ENCODE measurements around the gene RAB3C. TPM values are rescaled to one million over a fixed set of nuclear protein-coding genes. Genes with fewer than 3 reads are reported as not detected.

The RAB3C gene
- total and polyA plus RNA-seq, 2 experiments from 2014 or later, result 15.0 to 30.6 TPM

DNA sequence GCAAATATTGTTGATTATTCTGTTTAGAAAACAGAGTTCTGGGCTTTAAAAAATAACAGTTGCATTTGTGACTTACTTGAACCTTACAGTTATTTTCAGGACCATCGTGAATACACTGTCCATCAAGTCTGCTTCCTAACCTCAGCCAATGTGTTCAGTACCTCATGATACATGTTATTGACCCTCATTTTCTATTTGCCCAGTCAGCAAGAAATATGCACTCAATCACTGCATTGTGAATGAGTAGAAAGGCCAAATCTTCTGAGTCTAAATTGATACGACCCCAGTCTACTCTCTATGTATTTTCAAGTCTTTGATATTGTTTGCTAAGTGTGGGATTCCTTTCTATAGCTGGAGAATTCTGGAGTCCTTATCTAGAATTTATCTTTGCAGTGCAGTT is 156.2 kb downstream of the RAB3C start:
- Mint-ChIP-seq H3K4me3 (no peak overlapping the region), H3K27me3 (ENCODE audit: insufficient read depth, low read depth, poor library complexity) (peaks cover 2% of the 10 kb centered on the region), H3K4me1 (peaks cover 28% of the 10 kb centered on the region), H3K9me3 (no peaks in the 10 kb centered on the region; the same call in 2 of the 3 replicates), H3K36me3 (ENCODE audit: low read depth) (peaks cover 3% of the 10 kb centered on the region; the same call in 2 of the 3 replicates), H3K27ac (no peak overlapping the region)
- Histone ChIP-seq H3K4me3 (no peak overlapping the region), H3K27me3 (ENCODE audit: insufficient read depth) (no peaks in the 10 kb centered on the region), H2AFZ (no peak overlapping the region), H3K36me3 (ENCODE audit: insufficient read depth) (no peaks in the 10 kb centered on the region), H3K9me2 (ENCODE audit: insufficient read depth) (peaks cover 3% of the 10 kb centered on the region), H3F3A (replicated peaks; ENCODE audit: low read depth) (no peaks in the 10 kb centered on the region), H3K4me2 (no peak overlapping the region), H3K4me1 (ENCODE audit: insufficient read depth) (peaks cover 7% of the 10 kb centered on the region), H4K20me1 (replicated peaks; ENCODE audit: insufficient read depth) (no peaks in the 10 kb centered on the region), H3K79me2 (replicated peaks; ENCODE audit: insufficient read depth) (no peaks in the 10 kb centered on the region), H3K27ac (ENCODE audit: low read depth) (no peak overlapping the region)
- ATAC-seq (no peak), DNase-seq (ENCODE audit: low spot score) (no peak)
- TF ChIP-seq JUNB (IDR thresholded peaks at IDR 0.05; ENCODE audit: unreplicated experiment), result no peak
- TF ChIP-seq EZH2 (IDR thresholded peaks at IDR 0.05; ENCODE audit: low read depth, unreplicated experiment), result no peak
- TF ChIP-seq, protein P1, sequence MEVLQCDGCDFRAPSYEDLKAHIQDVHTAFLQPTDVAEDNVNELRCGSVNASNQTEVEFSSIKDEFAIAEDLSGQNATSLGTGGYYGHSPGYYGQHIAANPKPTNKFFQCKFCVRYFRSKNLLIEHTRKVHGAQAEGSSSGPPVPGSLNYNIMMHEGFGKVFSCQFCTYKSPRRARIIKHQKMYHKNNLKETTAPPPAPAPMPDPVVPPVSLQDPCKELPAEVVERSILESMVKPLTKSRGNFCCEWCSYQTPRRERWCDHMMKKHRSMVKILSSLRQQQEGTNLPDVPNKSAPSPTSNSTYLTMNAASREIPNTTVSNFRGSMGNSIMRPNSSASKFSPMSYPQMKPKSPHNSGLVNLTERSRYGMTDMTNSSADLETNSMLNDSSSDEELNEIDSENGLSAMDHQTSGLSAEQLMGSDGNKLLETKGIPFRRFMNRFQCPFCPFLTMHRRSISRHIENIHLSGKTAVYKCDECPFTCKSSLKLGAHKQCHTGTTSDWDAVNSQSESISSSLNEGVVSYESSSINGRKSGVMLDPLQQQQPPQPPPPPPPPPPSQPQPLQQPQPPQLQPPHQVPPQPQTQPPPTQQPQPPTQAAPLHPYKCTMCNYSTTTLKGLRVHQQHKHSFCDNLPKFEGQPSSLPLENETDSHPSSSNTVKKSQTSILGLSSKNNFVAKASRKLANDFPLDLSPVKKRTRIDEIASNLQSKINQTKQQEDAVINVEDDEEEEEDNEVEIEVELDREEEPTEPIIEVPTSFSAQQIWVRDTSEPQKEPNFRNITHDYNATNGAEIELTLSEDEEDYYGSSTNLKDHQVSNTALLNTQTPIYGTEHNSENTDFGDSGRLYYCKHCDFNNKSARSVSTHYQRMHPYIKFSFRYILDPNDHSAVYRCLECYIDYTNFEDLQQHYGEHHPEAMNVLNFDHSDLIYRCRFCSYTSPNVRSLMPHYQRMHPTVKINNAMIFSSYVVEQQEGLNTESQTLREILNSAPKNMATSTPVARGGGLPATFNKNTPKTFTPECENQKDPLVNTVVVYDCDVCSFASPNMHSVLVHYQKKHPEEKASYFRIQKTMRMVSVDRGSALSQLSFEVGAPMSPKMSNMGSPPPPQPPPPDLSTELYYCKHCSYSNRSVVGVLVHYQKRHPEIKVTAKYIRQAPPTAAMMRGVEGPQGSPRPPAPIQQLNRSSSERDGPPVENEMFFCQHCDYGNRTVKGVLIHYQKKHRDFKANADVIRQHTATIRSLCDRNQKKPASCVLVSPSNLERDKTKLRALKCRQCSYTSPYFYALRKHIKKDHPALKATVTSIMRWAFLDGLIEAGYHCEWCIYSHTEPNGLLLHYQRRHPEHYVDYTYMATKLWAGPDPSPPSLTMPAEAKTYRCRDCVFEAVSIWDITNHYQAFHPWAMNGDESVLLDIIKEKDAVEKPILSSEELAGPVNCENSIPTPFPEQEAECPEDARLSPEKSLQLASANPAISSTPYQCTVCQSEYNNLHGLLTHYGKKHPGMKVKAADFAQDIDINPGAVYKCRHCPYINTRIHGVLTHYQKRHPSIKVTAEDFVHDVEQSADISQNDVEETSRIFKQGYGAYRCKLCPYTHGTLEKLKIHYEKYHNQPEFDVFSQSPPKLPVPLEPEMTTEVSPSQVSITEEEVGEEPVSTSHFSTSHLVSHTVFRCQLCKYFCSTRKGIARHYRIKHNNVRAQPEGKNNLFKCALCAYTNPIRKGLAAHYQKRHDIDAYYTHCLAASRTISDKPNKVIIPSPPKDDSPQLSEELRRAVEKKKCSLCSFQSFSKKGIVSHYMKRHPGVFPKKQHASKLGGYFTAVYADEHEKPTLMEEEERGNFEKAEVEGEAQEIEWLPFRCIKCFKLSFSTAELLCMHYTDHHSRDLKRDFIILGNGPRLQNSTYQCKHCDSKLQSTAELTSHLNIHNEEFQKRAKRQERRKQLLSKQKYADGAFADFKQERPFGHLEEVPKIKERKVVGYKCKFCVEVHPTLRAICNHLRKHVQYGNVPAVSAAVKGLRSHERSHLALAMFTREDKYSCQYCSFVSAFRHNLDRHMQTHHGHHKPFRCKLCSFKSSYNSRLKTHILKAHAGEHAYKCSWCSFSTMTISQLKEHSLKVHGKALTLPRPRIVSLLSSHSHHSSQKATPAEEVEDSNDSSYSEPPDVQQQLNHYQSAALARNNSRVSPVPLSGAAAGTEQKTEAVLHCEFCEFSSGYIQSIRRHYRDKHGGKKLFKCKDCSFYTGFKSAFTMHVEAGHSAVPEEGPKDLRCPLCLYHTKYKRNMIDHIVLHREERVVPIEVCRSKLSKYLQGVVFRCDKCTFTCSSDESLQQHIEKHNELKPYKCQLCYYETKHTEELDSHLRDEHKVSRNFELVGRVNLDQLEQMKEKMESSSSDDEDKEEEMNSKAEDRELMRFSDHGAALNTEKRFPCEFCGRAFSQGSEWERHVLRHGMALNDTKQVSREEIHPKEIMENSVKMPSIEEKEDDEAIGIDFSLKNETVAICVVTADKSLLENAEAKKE (CRISPR knock-in tag; IDR thresholded peaks at IDR 0.05), result no peak
- TF ChIP-seq STAT1 (IDR thresholded peaks at IDR 0.05; ENCODE audit: unreplicated experiment), result no peak
- TF ChIP-seq ZNF331 (CRISPR knock-in tag; IDR thresholded peaks at IDR 0.05; ENCODE audit: low read depth), result no peak
- TF ChIP-seq, protein P2, sequence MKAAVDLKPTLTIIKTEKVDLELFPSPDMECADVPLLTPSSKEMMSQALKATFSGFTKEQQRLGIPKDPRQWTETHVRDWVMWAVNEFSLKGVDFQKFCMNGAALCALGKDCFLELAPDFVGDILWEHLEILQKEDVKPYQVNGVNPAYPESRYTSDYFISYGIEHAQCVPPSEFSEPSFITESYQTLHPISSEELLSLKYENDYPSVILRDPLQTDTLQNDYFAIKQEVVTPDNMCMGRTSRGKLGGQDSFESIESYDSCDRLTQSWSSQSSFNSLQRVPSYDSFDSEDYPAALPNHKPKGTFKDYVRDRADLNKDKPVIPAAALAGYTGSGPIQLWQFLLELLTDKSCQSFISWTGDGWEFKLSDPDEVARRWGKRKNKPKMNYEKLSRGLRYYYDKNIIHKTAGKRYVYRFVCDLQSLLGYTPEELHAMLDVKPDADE (IDR thresholded peaks at IDR 0.05), result no peak
- no peak for TF ChIP-seq POLR2AphosphoS5 (IDR thresholded peaks at IDR 0.05; ENCODE audit: low read depth)
- TF ChIP-seq, protein P3, sequence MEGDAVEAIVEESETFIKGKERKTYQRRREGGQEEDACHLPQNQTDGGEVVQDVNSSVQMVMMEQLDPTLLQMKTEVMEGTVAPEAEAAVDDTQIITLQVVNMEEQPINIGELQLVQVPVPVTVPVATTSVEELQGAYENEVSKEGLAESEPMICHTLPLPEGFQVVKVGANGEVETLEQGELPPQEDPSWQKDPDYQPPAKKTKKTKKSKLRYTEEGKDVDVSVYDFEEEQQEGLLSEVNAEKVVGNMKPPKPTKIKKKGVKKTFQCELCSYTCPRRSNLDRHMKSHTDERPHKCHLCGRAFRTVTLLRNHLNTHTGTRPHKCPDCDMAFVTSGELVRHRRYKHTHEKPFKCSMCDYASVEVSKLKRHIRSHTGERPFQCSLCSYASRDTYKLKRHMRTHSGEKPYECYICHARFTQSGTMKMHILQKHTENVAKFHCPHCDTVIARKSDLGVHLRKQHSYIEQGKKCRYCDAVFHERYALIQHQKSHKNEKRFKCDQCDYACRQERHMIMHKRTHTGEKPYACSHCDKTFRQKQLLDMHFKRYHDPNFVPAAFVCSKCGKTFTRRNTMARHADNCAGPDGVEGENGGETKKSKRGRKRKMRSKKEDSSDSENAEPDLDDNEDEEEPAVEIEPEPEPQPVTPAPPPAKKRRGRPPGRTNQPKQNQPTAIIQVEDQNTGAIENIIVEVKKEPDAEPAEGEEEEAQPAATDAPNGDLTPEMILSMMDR (conservative IDR thresholded peaks at IDR 0.05; ENCODE audit: low read depth in 2 of 2), result no peak
- no peak for TF ChIP-seq CREB1 (CRISPR knock-in tag; IDR thresholded peaks at IDR 0.05; ENCODE audit: low read depth)
- TF ChIP-seq NANOG (IDR thresholded peaks at IDR 0.05; ENCODE audit: borderline replicate concordance), result no peak
- TF ChIP-seq EZH2phosphoT487 (IDR thresholded peaks at IDR 0.05; ENCODE audit: unreplicated experiment), result no peak
- TF ChIP-seq ZNF114 (CRISPR knock-in tag; IDR thresholded peaks at IDR 0.05), result no peak
- TF ChIP-seq, protein P4, sequence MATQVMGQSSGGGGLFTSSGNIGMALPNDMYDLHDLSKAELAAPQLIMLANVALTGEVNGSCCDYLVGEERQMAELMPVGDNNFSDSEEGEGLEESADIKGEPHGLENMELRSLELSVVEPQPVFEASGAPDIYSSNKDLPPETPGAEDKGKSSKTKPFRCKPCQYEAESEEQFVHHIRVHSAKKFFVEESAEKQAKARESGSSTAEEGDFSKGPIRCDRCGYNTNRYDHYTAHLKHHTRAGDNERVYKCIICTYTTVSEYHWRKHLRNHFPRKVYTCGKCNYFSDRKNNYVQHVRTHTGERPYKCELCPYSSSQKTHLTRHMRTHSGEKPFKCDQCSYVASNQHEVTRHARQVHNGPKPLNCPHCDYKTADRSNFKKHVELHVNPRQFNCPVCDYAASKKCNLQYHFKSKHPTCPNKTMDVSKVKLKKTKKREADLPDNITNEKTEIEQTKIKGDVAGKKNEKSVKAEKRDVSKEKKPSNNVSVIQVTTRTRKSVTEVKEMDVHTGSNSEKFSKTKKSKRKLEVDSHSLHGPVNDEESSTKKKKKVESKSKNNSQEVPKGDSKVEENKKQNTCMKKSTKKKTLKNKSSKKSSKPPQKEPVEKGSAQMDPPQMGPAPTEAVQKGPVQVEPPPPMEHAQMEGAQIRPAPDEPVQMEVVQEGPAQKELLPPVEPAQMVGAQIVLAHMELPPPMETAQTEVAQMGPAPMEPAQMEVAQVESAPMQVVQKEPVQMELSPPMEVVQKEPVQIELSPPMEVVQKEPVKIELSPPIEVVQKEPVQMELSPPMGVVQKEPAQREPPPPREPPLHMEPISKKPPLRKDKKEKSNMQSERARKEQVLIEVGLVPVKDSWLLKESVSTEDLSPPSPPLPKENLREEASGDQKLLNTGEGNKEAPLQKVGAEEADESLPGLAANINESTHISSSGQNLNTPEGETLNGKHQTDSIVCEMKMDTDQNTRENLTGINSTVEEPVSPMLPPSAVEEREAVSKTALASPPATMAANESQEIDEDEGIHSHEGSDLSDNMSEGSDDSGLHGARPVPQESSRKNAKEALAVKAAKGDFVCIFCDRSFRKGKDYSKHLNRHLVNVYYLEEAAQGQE (IDR thresholded peaks at IDR 0.05; ENCODE audit: unreplicated experiment), result no peak
